NCI-H510A (cell line): ENCODE data around the gene COBLL1.

Experiments used
- DNase-seq: peaks from one replicate; lab custom pipeline; 2025; lab: John Stamatoyannopoulos, UW

Gene COBLL1

DNA sequence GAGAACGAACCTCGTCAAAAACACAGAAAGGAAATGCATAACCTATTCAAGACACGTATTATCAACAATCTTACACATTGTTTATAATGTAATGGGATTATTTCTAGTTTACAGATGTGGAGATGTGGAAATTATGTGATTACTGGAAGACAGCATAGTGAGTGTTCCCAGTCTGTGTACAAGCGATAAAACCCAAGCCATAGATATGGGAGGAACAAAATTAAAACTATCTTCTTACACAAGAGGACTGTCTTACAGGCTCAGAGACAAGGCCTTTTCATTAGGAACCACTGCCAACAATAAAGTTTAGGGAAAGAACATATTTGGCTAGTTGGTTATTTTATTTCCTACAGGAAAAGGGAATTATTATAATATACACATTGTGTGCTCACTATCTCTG is 20.3 kb downstream of the COBLL1 start:
- no peak for DNase-seq

DNA sequence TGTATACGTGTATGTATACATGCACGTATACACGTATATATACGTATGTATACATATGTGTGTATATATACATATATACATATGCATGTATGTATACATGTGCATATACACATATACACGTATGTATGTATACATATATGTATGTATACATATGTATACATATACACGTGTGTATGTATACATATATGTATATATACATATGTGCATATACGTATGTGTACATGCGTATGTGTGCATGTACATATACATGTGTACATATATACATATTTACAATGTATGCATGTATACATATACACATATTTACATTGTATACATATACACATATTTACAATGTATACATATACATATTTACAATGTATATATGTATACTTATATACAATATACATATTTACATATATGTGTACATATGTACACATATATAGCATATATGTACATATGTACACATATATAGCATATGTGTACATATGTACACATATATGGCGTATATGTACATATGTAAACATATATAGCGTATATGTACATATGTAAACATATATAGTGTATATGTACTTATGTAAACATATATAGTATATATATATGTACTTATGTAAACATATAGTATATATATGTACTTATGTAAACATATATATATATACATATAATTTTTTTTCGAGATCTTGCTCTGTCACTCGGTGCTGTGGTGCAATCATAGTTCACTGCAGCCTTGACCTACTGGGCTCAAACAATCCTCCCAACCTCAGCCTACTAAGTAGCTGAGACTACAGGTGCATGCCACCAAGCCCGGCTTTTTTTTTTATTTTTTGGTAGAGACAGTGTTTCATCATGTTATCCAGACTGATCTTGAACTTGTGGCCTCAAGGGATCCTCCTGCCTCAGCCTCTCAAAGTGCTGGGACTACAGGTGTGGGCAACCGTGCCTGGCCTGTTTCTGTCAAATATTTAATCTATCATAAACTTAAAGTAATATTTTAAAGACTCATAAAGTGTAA is 23.2 kb downstream of the COBLL1 start:
- DNase-seq = no peak

- DNase-seq = no peak
Measured at GRCh38 chr2:164816900-164817299, 24.7 kb downstream of the COBLL1 start.

GRCh38 chr2:164816046-164816445 is 25.6 kb downstream of the COBLL1 start:
- no peak for DNase-seq

GRCh38 chr2:164815071-164815793 is 26.4 kb downstream of the COBLL1 start:
- no peak for DNase-seq

DNA sequence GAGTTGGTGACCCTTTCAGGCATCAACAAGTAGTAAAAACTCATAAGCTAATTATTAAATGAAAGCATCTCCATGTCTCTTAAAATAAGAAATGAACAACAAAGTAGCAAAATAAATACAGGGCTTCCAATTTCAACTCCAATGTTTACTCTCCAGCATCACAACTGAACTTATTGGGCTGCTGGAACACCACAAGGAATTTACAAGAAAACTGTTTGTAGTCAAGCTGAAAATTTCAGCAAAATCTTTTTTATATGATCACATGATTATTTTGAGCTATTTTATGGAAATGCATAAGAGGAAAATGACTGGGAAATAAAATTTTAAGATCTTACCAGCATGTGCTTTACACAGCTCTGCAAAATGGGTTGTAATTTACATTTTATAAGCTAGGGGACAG is 28.1 kb downstream of the COBLL1 start:
- DNase-seq = no peak

GRCh38 chr2:164812378-164812777 is 29.2 kb downstream of the COBLL1 start:
- DNase-seq = no peak

GRCh38 chr2:164811819-164812218 is 29.8 kb downstream of the COBLL1 start:
- no peak for DNase-seq

DNA sequence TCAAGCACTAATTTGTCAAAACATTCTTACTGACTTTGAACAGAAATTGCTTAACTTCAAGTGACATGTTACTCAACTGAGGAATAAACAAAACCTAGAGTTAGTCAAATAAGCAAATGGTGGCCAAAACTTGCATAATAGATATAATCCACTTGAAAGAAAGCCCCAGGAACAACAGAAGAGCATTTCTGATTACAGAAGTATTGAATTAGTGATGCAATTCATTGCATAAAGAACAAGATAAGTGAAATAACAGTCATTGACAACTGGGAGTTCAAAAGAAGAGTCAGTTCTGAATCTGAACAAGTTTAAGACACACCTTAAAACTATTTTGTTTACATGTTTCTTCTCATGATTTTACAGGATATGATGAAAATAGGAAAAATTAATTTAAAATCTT is 30.8 kb downstream of the COBLL1 start:
- DNase-seq = no peak

DNA sequence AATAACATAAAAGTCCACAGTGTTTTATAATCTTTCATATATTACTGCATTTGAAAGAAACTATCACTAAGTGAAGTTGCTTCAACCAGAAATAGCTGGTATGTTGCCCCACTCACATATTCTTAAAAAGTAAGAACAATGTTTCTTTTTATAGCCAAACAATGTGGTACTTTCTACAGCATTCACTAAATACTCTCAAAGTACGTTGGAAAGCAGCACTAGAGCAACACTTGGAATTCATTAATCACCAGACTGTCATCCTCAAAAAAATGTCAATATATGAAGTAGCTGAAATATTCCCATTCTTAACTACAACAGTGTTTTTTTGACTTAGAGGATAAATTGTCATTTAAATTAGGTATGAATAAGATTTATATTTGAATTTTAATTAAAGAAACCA is 32.8 kb downstream of the COBLL1 start:
- no peak for DNase-seq

GRCh38 chr2:164803776-164804466 is 37.7 kb downstream of the COBLL1 start:
- no peak for DNase-seq

DNA sequence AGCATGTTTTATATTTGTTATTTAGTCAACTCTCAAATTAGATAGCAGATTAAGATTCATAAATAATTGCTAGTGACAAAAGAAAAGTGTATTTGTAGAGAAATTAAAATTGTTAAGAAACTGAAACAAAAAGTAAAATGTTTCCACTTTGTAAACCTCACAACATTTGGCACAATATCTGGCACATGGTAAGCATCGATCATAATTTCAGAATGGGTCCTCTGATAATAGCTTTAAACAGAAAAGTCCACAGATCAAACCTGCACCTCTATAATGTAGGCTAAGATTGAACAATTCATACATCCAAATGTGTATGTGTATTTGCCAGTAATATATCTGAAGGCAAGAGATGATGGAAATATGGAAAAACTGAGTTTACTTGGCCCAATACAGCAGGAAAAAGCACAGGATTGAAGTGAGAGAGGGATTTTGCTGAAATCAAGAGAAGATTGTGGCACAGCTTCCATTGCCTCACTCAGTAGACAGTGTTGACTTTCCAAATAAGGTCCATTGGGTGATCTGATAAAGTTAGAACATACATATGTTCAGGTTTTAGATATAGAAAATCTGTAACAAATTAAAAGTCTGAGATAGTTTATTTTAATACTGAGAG is 39.4 kb downstream of the COBLL1 start:
- DNase-seq = no peak

DNA sequence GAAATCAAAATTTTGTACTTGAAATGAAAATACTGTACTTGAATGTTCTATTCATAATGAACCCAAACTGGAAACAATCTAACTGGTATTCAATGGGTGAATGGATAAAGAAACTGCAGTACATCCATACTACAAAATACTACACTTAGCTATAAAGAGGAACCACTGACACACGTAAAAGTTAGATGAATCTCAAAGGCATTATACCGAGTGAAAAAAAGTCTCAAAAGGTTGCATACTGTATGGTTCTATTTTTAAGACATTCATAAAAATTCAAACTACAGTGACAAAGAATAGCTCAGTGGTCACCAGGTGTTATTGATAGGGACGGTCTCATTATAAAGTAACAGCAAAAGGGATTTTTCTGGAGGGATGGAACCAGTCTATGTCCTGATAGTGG is 41.1 kb downstream of the COBLL1 start:
- no peak for DNase-seq

DNA sequence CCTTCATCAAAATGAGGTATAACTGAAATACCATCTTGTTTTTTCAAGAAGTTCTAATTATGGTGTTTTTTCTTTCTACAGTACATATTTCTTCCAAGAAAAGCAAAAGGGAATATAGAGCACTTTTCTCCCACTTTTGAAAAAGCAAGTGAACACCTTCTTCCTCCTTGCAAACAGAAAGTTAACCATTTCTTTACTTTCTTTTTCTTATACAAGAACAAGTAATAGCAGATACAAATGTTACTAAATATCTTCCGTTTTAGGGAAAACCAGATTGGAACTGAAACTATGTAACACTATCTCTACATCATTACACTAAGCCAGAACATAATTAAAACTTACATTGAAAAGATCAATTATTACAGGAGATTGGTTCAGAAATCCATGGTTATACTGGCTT is 44.0 kb downstream of the COBLL1 start:
- DNase-seq = no peak

- no peak for DNase-seq
Measured at GRCh38 chr2:164796999-164797398, 44.6 kb downstream of the COBLL1 start.

GRCh38 chr2:164794432-164795231 is 47.0 kb downstream of the COBLL1 start:
- DNase-seq = no peak

DNA sequence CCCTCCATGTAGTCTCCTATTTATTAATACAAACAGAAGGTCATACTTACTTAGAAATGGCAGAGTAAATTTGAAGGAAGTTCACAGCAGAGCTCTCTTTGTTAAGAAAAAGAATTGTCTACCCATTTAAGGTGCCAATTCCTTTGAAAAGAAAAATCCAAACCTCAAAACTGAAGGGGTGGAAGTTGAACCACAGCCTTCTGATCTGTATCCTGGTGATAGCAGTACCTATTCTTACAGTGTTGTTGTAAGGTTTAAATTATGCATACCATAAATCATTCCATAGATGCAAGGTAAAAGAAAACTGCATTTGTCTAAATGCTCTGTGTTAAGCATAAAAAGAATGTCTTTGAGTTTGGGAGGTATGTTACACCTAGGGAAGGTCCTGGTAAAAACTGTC is 47.6 kb downstream of the COBLL1 start:
- no peak for DNase-seq

DNA sequence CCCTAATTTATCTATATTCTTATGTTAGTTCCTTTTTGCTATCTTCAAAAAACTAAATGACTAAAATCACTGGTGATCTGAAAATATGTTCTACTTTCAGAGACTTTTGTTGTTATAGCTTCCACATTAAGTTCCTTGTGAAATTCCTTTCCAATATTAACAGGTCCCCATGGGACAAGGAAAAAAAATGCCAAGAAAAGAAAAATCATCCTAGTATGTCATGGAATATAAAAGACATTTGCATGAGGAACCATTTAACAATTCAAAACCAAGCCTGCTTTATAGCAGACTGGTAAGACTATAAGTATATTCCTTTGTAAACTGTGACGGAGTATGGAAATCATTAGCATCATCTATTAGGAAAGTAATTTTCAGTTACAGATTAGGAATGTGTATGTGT is 48.1 kb downstream of the COBLL1 start:
- no peak for DNase-seq

DNA sequence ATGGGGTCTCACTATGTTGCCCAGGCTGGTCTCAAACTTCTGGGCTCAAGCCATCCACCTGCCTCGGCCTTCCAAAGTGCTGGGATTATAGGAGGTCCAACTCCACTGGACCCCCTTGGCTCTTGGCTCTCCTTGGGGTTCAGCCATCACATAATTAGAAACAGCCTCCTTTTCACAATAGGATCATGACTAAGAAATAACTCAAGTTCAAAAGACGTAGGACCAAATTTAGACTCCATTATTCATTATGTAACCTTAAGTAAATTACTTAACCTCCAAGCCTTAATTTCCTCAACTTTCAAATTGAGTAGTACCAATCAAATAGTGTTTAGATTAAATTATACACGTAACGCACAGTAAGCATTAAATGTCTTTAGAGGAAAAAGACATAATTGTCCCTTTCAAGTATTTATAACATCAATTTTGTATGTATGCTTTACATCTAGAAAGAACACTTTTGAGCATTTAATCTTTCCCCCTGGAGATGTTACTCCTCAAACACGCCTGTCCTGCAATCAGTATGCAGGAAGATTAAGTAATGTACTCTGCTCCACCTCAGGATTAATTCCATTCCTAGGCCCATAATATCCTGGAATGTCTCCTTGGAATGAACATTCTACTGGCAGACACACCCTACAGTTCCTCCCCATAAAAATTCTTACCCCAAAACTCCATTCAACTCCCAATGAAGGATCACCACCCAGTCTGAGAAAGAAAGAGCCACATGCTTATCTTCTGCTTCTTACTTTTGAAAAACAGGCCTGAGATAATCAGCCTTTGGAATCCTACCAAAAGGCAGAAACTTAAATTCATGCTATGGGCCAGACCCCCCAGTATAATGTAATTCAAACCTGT is 49.1 kb downstream of the COBLL1 start:
- DNase-seq = no peak

GRCh38 chr2:164789968-164790367 is 51.7 kb downstream of the COBLL1 start:
- no peak for DNase-seq
